ENCODE results near the gene ARID1B. TPM values are rescaled to one million over a fixed set of nuclear protein-coding genes. Genes with fewer than 3 reads are reported as not detected.

The ARID1B gene
- total RNA-seq, 2 donors from 2014 or later: 69.0 to 85.4 TPM

DNA sequence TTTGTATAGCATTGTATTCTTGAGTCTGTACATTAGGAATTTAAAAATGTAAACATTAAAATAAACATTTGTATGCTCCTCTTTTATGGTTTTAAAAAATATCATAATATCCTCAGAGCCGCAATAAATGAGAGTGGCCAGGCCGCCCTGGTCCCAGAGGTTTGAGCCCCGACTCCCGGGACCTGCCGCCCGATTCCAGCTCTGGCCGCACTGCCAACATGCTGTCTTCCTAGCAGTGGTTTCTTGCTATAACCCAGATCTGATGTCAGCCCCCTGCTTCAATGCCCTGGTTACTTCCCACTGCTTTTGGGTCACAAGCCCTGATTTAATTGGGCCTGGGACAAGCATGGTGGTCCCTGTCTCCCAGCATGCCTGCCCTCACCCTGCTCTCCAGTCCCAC, 5.4 kb upstream of the ARID1B start:
- DNase-seq: no peak
- no peak for ATAC-seq
- intact Hi-C loops (cut with DNase I, micrococcal nuclease): loop anchor here in 1 of 2 donors (10.0 kb wide), 1 partner anchor 87 kb away; no protein-coding TSS in a partner anchor

DNA sequence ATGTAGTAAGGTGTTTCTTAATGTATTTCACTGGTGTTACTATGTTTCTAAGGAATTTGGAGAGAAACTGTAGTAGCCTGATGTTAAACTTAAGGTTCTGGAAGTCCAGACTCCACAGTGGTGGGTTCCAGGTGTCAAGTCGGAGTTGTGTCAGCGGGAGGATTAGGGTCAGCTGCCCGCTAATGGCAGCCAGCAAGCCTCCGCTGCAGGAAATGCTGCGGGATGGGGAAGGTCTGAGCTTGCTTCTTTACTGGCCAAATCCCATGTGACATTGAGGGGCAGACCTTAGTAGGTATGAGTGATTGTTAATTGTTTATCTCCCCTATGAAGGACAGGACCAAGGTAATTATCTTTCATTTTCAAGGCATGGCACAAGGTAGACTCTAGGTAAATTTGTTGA, 3.7 kb upstream of the ARID1B start:
- ATAC-seq (no peak), DNase-seq (no peak)
- intact Hi-C loops (cut with DNase I, micrococcal nuclease): loop anchor here in 1 of 2 donors (10.0 kb wide), 1 partner anchor 89 kb away; no protein-coding TSS in a partner anchor

DNA sequence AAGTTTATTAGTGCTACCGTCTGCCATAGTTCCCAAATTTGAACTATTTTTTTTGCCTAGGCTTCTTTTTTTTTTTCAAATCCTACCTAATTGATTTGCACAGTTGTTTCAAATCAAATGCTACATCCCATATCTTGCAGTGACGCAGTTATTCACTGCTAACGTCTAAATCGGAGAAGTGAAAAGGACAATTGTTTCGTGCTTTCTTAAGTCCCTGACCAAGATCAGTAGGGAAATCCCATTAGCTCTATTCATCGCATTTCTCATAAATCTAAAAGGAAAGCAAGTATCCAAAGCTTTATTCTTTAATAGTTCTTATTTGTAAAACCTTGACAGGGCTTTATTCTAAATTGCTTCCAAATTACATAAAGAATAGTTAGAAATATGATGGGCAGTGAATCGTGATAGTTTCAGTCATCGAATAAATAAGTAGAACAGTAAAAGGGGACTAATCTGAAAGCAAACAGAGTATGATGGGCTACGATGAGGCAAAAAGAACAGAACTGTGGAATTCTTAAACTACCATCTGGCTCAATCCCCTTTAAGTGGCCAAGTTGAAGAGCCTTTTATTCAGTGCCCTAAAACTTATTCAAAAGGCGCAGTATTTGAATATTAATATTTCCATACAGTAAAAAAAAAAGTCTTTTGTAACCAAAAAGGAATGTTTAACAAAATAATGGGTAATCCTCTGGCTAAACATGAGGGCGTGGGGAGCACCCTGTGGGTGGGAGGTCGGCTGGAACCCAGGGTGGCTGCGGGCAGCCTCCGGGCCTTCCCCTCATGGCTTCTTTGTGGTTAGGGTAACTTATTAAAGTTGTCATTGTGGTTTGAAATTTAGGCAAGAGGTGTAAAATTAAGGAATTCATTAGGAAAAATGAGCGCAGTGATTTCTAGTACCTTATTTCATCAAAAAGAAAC, 3.0 kb upstream of the ARID1B start:
- ATAC-seq: no peak
- intact Hi-C loops (cut with DNase I, micrococcal nuclease): loop anchor here in 1 of 2 donors (10.0 kb wide), 1 partner anchor 89 kb away; no protein-coding TSS in a partner anchor

DNA sequence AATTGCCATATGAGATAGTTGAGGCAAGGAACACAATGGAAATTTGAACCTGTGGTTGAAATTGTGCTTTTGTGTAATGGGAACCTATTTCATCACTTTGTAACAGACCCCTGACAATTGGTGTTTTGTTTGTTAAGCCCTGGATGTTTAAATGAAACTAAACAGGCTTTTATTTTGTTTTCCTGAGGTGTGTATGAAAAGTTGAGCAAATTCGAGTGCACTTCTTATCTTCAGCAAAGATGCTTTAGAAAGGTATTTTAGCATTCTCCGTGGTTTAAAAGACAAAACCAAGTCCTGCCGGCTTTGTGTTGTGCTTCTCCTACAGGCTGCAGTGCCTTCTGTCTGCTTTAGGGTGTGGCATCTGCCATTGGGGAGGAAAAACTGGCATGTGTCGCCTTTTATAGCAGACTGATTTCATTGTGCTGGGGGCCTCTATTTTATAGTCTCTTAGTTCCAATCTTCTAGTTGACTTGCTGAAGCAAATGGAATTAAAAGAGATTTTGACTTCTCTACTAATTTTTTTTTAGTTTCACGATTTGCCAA, 2.2 kb upstream of the ARID1B start:
- ATAC-seq (peak; percentile 15), DNase-seq (peak; percentile 26 to 48)
- intact Hi-C loops (cut with DNase I, micrococcal nuclease): loop anchor here (5.0 to 10.0 kb wide), 2 partner anchors 88 to 90 kb away; no protein-coding TSS in a partner anchor

More for the DNA sequence above, 3.0 kb upstream of the ARID1B start:
- no peak for DNase-seq

DNA sequence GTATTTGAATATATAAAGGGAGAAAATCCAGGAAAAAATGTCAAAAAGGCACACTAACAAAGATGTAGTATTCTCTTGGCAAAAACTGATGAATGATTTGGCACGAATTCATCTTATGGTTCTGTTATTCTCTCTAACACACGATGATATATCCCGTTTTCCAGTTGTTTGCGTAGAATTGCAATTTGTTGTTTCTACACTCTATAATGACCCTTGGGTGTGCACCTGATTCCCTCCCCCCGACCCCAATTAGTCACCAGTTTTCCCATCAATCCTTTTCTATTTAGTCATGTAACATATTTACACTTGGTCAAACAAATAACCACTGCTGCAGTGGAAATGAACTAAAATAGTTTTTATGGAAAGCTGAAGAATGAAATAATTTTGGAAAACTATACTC, 1.5 kb upstream of the ARID1B start:
- intact Hi-C loops (cut with DNase I, micrococcal nuclease): loop anchor here (5.0 to 10.0 kb wide), 2 partner anchors 88 to 91 kb away; no protein-coding TSS in a partner anchor
- DNase-seq (no peak), ATAC-seq (no peak)

GRCh38 chr6:156776470-156776839, 723 bp upstream of the ARID1B start:
- ATAC-seq (peak; percentile 28), DNase-seq (no peak)

GRCh38 chr6:156777577-156778453, 637 bp downstream of the ARID1B start:
- intact Hi-C loops (cut with DNase I, micrococcal nuclease): loop anchor here (5.0 to 10.0 kb wide), 2 partner anchors 91 to 93 kb away; no protein-coding TSS in a partner anchor
- ATAC-seq: peak; percentile 21

More at GRCh38 chr6:156776470-156776839, 723 bp upstream of the ARID1B start:
- intact Hi-C loops (cut with DNase I, micrococcal nuclease): loop anchor here (5.0 to 10.0 kb wide), 2 partner anchors 89 to 92 kb away; no protein-coding TSS in a partner anchor

DNA sequence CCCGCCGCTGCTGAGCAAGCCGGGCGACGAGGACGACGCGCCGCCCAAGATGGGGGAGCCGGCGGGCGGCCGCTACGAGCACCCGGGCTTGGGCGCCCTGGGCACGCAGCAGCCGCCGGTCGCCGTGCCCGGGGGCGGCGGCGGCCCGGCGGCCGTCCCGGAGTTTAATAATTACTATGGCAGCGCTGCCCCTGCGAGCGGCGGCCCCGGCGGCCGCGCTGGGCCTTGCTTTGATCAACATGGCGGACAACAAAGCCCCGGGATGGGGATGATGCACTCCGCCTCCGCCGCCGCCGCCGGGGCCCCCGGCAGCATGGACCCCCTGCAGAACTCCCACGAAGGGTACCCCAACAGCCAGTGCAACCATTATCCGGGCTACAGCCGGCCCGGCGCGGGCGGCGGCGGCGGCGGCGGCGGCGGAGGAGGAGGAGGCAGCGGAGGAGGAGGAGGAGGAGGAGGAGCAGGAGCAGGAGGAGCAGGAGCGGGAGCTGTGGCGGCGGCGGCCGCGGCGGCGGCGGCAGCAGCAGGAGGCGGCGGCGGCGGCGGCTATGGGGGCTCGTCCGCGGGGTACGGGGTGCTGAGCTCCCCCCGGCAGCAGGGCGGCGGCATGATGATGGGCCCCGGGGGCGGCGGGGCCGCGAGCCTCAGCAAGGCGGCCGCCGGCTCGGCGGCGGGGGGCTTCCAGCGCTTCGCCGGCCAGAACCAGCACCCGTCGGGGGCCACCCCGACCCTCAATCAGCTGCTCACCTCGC, 1.5 kb downstream of the ARID1B start:
- DNase-seq: peak; percentile 58 to 66
- peak; percentile 36 for ATAC-seq
- intact Hi-C loops (cut with DNase I, micrococcal nuclease): loop anchor here (5.0 to 10.0 kb wide), 2 partner anchors 91 to 94 kb away; no protein-coding TSS in a partner anchor

More at GRCh38 chr6:156777577-156778453, 637 bp downstream of the ARID1B start:
- peak; percentile 42 to 68 for DNase-seq

DNA sequence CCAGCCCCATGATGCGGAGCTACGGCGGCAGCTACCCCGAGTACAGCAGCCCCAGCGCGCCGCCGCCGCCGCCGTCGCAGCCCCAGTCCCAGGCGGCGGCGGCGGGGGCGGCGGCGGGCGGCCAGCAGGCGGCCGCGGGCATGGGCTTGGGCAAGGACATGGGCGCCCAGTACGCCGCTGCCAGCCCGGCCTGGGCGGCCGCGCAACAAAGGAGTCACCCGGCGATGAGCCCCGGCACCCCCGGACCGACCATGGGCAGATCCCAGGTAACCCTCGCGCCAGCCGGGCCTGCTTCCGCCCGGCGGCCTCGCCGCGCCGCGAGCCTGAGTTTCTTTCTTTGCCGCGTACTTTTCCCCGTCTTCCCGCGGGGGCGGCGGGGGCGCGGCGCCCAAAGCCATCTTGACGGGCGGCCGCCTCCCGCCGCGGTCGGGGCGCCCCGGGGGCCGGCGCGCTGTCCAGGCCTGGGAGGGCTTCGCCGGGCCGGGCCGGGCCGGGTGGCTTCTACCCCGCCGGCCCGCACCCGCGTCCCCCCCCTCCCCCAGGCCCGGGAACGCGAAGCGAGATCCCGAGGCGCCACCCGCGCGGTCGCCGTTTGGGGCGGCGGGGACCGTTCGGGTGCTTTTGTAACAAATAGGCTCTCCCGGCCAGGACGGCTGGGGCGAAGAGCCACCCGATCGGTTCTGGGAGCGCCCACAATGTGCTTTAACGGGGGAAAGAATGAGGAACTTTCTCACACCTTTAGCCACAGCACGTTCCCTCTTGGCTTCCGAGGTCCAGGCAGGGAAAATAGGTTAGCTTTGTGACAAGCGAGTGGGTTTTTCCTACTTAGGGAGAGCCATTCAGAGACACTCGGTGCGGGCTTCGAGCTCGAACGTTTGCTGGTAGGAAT, 2.3 kb downstream of the ARID1B start:
- DNase-seq (peak; percentile 40 to 71), ATAC-seq (peak; percentile 20)
- intact Hi-C loops (cut with DNase I, micrococcal nuclease): loop anchor here (5.0 to 10.0 kb wide), 3 partner anchors 92 to 245 kb away; no protein-coding TSS in a partner anchor

- ATAC-seq: peak; percentile 64
- intact Hi-C loops (cut with DNase I, micrococcal nuclease): loop anchor here in 1 of 2 donors (10.0 kb wide), 1 partner anchor 245 kb away; no protein-coding TSS in a partner anchor
Observed at GRCh38 chr6:156780102-156780641, 3.0 kb downstream of the ARID1B start.

DNA sequence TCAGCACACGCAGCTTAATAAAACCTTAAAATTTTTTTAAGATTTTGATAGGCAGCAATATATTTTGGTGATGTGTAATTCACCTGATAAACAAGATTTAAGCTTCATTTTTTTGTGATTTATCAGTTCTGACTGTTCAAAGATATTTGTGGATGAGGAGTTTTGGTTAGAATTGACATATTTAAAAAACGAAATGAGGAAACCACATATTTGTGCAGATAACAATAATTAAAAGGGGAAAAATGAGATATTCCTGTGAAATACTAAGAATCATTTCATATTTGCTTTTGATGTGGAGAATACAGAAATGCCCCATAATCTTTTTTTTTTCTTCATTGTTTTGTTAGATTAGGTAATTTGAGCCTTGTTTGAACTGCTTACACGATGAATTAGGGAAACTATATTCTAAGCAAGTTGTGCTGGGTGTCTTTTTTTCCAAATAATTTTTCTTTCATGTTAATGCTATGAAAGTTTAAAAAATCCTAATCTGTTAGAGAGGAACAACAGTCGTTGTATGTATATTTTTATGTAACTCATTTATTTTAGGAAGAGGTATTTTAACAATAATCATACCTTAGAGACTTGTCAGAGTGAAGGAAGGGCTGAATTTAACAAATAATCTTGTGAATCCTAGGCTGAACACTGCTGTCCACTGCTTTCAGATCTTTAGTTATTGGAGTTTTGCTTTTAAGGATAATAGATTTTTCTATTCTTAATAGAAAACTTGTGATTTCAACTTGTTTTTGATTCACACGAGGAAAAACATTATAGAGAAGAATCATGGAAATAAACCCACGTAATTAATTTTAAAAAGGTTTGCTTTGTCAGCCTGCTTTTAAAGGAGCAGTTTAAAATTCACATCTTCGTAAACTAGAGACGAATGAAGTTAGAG, 4.0 kb downstream of the ARID1B start:
- ATAC-seq (no peak), DNase-seq (no peak)
- intact Hi-C loops (cut with DNase I, micrococcal nuclease): loop anchor here in 1 of 2 donors (10.0 kb wide), 1 partner anchor 244 kb away; no protein-coding TSS in a partner anchor

More at GRCh38 chr6:156780102-156780641, 3.0 kb downstream of the ARID1B start:
- DNase-seq: peak in 1 of 2 donors; percentile 67

GRCh38 chr6:156781861-156782631, 4.9 kb downstream of the ARID1B start:
- intact Hi-C loops (cut with DNase I, micrococcal nuclease): loop anchor here in 1 of 2 donors (10.0 kb wide), 1 partner anchor 243 kb away; no protein-coding TSS in a partner anchor
- DNase-seq (no peak), ATAC-seq (no peak)

DNA sequence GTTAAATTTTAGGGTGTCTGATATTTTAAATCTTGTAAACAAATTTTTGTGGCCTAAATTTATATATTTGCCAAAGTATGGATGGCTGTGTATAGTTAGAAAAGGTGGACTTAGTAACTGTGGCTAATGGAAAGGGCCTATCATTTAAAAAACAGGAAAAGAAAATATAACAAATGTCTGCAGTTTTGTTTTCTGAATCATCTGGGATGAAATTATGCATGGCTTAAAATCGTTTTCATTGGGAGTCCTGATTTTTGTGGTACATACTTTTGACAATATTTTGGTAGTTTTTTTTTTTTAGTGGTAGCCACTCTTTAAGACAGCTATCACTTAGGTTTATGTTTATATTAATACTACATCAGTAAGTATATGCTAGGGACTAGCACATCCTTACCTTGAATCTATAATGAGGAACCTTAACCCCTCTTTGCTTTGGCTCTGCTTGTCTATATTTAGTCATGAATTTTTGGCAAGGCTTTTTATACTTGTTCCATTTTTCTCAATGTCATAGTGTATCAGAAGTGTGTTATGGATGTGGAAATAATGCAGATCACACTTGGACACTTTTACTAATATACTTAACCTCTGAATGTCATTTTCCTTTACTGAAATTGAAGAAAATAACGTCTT, 5.6 kb downstream of the ARID1B start:
- intact Hi-C loops (cut with DNase I, micrococcal nuclease): loop anchor here in 1 of 2 donors (10.0 kb wide), 1 partner anchor 242 kb away; no protein-coding TSS in a partner anchor
- ATAC-seq: no peak
- DNase-seq: no peak

GRCh38 chr6:156783958-156784357, 6.8 kb downstream of the ARID1B start:
- ATAC-seq: no peak
- intact Hi-C loops (cut with DNase I, micrococcal nuclease): loop anchor here in 1 of 2 donors (10.0 kb wide), 1 partner anchor 241 kb away; no protein-coding TSS in a partner anchor
- DNase-seq: no peak
